A549 (cell line): ENCODE measurements around the gene ADAMTS4.

ENCODE experiments used
- FOSL2 ChIP-seq, 2 experiments: fragments of 450-650 bp in 1 of 2; fragments of >200 bp in 1 of 2; sonication (Bioruptor Twin) in 1 of 2; formaldehyde crosslinking; IDR thresholded peaks; 2 replicates each; pipeline versions ENCODE4 v1.5.0 to v1.6.1; 2016 to 2020; ENCODE audit warnings: mild to moderate bottlenecking in 1 of 2, moderate library complexity in 1 of 2
- JUNB ChIP-seq: fragments of >200 bp; sonication (Bioruptor Twin); formaldehyde crosslinking; IDR thresholded peaks from 2 replicates; pipeline ENCODE4 v1.6.1; 2016
- TF ChIP-seq, protein P1 (sequence below): fragments of >200 bp; sonication (Bioruptor Twin); formaldehyde crosslinking; IDR thresholded peaks from 3 replicates; pipeline ENCODE4 v1.5.1; 2016
- TF ChIP-seq, protein P2 (sequence below): fragments of 250-450 bp; sonication (Bioruptor Pico); IDR thresholded peaks from 2 replicates; pipeline ENCODE4 v1.5.0; 2020; ENCODE audit warnings: low read depth, mild to moderate bottlenecking, moderate library complexity

DNA sequence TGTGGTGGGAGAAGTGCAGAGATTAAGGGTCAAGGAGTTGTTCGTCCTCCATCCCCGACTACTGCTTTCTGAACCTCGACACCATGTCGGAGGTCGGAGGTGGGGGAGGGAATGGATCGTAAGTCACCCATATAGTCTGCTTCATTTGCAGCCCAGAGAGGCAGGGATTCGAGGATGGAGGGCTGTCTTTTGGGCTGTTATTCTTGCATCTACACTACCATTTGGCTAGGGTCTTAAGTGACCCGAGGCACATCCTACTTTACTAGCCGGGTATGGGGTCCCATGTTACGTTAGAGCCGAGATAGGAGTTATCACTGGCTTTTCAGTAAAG, 39.0 kb downstream of the ADAMTS4 start:
- TF ChIP-seq FOSL2 (IDR thresholded peaks at IDR 0.05) (no peak), FOSL2 (CRISPR knock-in tag; IDR thresholded peaks at IDR 0.05) (no peak), JUNB (no peak)
- TF ChIP-seq, protein P1, sequence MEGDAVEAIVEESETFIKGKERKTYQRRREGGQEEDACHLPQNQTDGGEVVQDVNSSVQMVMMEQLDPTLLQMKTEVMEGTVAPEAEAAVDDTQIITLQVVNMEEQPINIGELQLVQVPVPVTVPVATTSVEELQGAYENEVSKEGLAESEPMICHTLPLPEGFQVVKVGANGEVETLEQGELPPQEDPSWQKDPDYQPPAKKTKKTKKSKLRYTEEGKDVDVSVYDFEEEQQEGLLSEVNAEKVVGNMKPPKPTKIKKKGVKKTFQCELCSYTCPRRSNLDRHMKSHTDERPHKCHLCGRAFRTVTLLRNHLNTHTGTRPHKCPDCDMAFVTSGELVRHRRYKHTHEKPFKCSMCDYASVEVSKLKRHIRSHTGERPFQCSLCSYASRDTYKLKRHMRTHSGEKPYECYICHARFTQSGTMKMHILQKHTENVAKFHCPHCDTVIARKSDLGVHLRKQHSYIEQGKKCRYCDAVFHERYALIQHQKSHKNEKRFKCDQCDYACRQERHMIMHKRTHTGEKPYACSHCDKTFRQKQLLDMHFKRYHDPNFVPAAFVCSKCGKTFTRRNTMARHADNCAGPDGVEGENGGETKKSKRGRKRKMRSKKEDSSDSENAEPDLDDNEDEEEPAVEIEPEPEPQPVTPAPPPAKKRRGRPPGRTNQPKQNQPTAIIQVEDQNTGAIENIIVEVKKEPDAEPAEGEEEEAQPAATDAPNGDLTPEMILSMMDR, result no peak
- TF ChIP-seq, protein P2, sequence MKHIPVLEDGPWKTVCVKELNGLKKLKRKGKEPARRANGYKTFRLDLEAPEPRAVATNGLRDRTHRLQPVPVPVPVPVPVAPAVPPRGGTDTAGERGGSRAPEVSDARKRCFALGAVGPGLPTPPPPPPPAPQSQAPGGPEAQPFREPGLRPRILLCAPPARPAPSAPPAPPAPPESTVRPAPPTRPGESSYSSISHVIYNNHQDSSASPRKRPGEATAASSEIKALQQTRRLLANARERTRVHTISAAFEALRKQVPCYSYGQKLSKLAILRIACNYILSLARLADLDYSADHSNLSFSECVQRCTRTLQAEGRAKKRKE (CRISPR knock-in tag), result no peak
